HepG2 (cell line): Measurements from ENCODE around the gene GATA1. TPM values are rescaled to one million over a fixed set of nuclear protein-coding genes. Genes with fewer than 3 reads are reported as not detected.

Experiments
- E2F5 ChIP-seq: sonication (generic); formaldehyde crosslinking; conservative IDR thresholded peaks from 2 replicates; pipeline ENCODE4 v1.4.0; 2020; ENCODE audit warnings: missing genetic modification reagents
- FOXO4 ChIP-seq: sonication (generic); formaldehyde crosslinking; conservative IDR thresholded peaks from 2 replicates; pipeline ENCODE4 v1.8.1; 2023; ENCODE audit warnings: missing genetic modification reagents
- GATAD2A ChIP-seq: IDR thresholded peaks from 2 replicates; pipeline ENCODE4 v1.6.1; 2016
- HMG20A ChIP-seq: IDR thresholded peaks from 2 replicates; pipeline ENCODE4 v1.6.1; 2016; ENCODE audit warnings: borderline replicate concordance
- KLF11 ChIP-seq: IDR thresholded peaks from 2 replicates; pipeline ENCODE4 v1.6.1; 2016; ENCODE audit warnings: missing compliant biosample characterization
- THAP9 ChIP-seq: sonication (generic); formaldehyde crosslinking; IDR thresholded peaks from 2 replicates; pipeline ENCODE4; 2020; ENCODE audit warnings: missing genetic modification reagents, mild to moderate bottlenecking, borderline replicate concordance
- YEATS4 ChIP-seq: sonication (generic); formaldehyde crosslinking; IDR thresholded peaks from 2 replicates; pipeline ENCODE4 v1.4.0; 2020; ENCODE audit warnings: missing genetic modification reagents, borderline replicate concordance
- ZFP36 ChIP-seq: fragments of 150-350 bp; IDR thresholded peaks from 2 replicates; pipeline ENCODE4 v1.6.1; 2018; ENCODE audit warnings: borderline replicate concordance, low read length, low read depth; ENCODE audit not compliant: partially characterized antibody
- ZHX2 ChIP-seq, 2 experiments: sonication (generic) in 1 of 2; formaldehyde crosslinking in 1 of 2; IDR thresholded peaks; 2 replicates each; pipeline versions ENCODE4 v1.6.1 to v1.9.0; 2014 to 2022; ENCODE audit warnings: antibody characterized with exemption in 1 of 2, borderline replicate concordance in 1 of 2, inconsistent platforms in 1 of 2, low read depth in 1 of 2, missing genetic modification reagents in 1 of 2
- ZNF687 ChIP-seq: sonication (generic); formaldehyde crosslinking; IDR thresholded peaks from 2 replicates; pipeline ENCODE4 v1.5.1; 2020; ENCODE audit warnings: mild to moderate bottlenecking, missing genetic modification reagents, moderate library complexity
- polyA plus RNA-seq, 8 experiments: library from polyadenylated mRNA; depleted of rRNA in 3 of 8; stranded (reverse) in 7 of 8; unstranded in 1 of 8; fragments of >200 nt; fragmentation: Illumina TruSeq in 4 of 8; extraction: Trizol in 4 of 8; gene quantifications; 2 replicates each; pipeline versions ENCODE4 v1.2.1 to v1.2.3, GENCODE V29; 2011 to 2016; ENCODE audit warnings: low read depth in 4 of 8, missing spikeins in 1 of 8, mixed read lengths in 1 of 8; ENCODE audit not compliant: insufficient read depth in 1 of 8
- total RNA-seq, 5 experiments: library from RNA; depleted of rRNA; stranded (reverse); fragments of >200 nt; fragmentation: Illumina TruSeq; extraction: Trizol; gene quantifications; 2 replicates each; pipeline ENCODE4 v1.2.3, GENCODE V29; 2016; ENCODE audit warnings: low read depth in 1 of 5

GATA1 gene
- total and polyA plus RNA-seq, 2 of the 13 experiments (the other 11 are each of a cell fraction or from before 2014, with no cell fraction given) = 0.13 TPM; not detected in 1

GRCh38 chrX:48761674-48762471, 24.5 kb upstream of the GATA1 start, which contains the start of gene GLOD5 (continued):
- TF ChIP-seq ZHX2 (IDR thresholded peaks at IDR 0.05; ENCODE audit: low read depth) (no peak), ZHX2 (CRISPR knock-in tag; IDR thresholded peaks at IDR 0.05; ENCODE audit: borderline replicate concordance) (no peak), E2F5 (CRISPR knock-in tag) (no peak), ZFP36 (no peak), ZNF687 (CRISPR knock-in tag) (peak; percentile 61), YEATS4 (CRISPR knock-in tag) (peak; percentile 26; the same call in 1 of the 2 replicates), FOXO4 (CRISPR knock-in tag) (no peak), GATAD2A (CRISPR knock-in tag) (0 out of 2 replicates have a peak, but pooled peaks have one; percentile 14), HMG20A (CRISPR knock-in tag) (no peak), THAP9 (no peak), KLF11 (CRISPR knock-in tag) (no peak)
